DND-41 (cell line): ENCODE results near the gene PACS2.
A peak's percentile ranks its signal among the peaks of the same experiment; 100 is the strongest.

ENCODE experiments used
- ATAC-seq: fragments of 200-7000 bp; cut with Tn5 transposase; 3 replicates; pipeline ENCODE4 v1.9.1; 2021; ENCODE audit warnings: low read depth; ENCODE audit not compliant: insufficient read depth
- DNase-seq: peaks from one replicate; pipeline ENCODE4 v3.0.0-alpha.2; 2020
- H2AFZ ChIP-seq: 2 replicates; pipeline ENCODE4 v1.6.0; 2012; ENCODE audit warnings: low read depth, low read length
- H3K27ac ChIP-seq: 2 replicates; pipeline ENCODE4 v1.5.1; 2012; ENCODE audit warnings: low read length, inconsistent platforms
- H3K27me3 ChIP-seq: fragments of 200-600 bp; sonication (generic); 2 replicates; pipeline ENCODE4 v1.6.0; 2012; ENCODE audit warnings: low read length, mild to moderate bottlenecking, inconsistent platforms; ENCODE audit not compliant: insufficient read depth, poor library complexity
- H3K36me3 ChIP-seq: 2 replicates; pipeline ENCODE4 v1.5.1; 2012; ENCODE audit warnings: low read length, inconsistent platforms; ENCODE audit not compliant: insufficient read depth
- H3K4me1 ChIP-seq: 2 replicates; pipeline ENCODE4 v1.5.1; 2012; ENCODE audit warnings: mild to moderate bottlenecking, low read length; ENCODE audit not compliant: insufficient read depth
- H3K4me2 ChIP-seq: 2 replicates; pipeline ENCODE4 v1.6.0; 2012; ENCODE audit warnings: mild to moderate bottlenecking, moderate library complexity, low read length, inconsistent platforms; ENCODE audit not compliant: insufficient read depth
- H3K4me3 ChIP-seq, 2 experiments: fragments of 200-600 bp in 1 of 2; shearing (Covaris generic) in 1 of 2; 2 replicates each; pipeline ENCODE4 v1.5.1; 2012 to 2016; ENCODE audit warnings: inconsistent platforms in 2 of 2, low read length in 2 of 2, mild to moderate bottlenecking in 2 of 2, low read depth in 1 of 2, moderate library complexity in 1 of 2
- H3K79me2 ChIP-seq: 2 replicates; pipeline ENCODE4 v1.6.0; 2012; ENCODE audit warnings: low read length, inconsistent platforms; ENCODE audit not compliant: insufficient read depth
- H3K9ac ChIP-seq: 2 replicates; pipeline ENCODE4 v1.6.0; 2012; ENCODE audit warnings: low read depth, mild to moderate bottlenecking, inconsistent platforms, low read length, moderate library complexity
- H3K9me3 ChIP-seq: 2 replicates; pipeline ENCODE4 v1.5.1; 2012; ENCODE audit warnings: low read length, moderate library complexity, mild to moderate bottlenecking, inconsistent platforms; ENCODE audit not compliant: insufficient read depth, severe bottlenecking
- H4K20me1 ChIP-seq: 2 replicates; pipeline ENCODE4 v1.6.0; 2012; ENCODE audit warnings: low read length; ENCODE audit not compliant: insufficient read depth
- CTCF ChIP-seq: IDR thresholded peaks from 2 replicates; pipeline ENCODE4 v1.5.1; 2012; ENCODE audit warnings: borderline replicate concordance, low read length, moderate library complexity, mild to moderate bottlenecking; ENCODE audit not compliant: poor library complexity, severe bottlenecking; ENCODE audit errors: extremely low read depth
- EZH2 ChIP-seq: IDR thresholded peaks from 3 replicates; pipeline ENCODE4 v1.6.1; 2012; ENCODE audit warnings: borderline replicate concordance, low read depth, mild to moderate bottlenecking, moderate library complexity, low read length, inconsistent platforms; ENCODE audit not compliant: severe bottlenecking

PACS2 gene

GRCh38 chr14:105377555-105378182, 63.1 kb downstream of the PACS2 start:
- H3K79me2 ChIP-seq: no peaks in the 10 kb centered on the region
- no peak overlapping the region for H3K9ac ChIP-seq
- ATAC-seq (no peak), DNase-seq (no peak)
- H2AFZ ChIP-seq: no peak overlapping the region
- H3K4me1 ChIP-seq: no peaks in the 10 kb centered on the region
- peaks cover 8% of the 10 kb centered on the region; the same call in 1 of the 2 replicates for H4K20me1 ChIP-seq
- TF ChIP-seq CTCF (no peak), EZH2 (no peak)
- H3K36me3 ChIP-seq: peaks cover 12% of the 10 kb centered on the region
- H3K9me3 ChIP-seq: no peaks in the 10 kb centered on the region
- H3K4me3 ChIP-seq: no peak overlapping the region
- no peak overlapping the region for H3K4me2 ChIP-seq
- H3K27ac ChIP-seq: no peak overlapping the region
- H3K27me3 ChIP-seq: no peaks in the 10 kb centered on the region

- H3K27ac ChIP-seq: no peak overlapping the region
- no peak overlapping the region for H3K4me2 ChIP-seq
- H3K79me2 ChIP-seq: no peaks in the 10 kb centered on the region
- TF ChIP-seq CTCF (no peak), EZH2 (no peak)
- no peaks in the 10 kb centered on the region for H3K27me3 ChIP-seq
- peaks cover 8% of the 10 kb centered on the region; the same call in 1 of the 2 replicates for H4K20me1 ChIP-seq
- DNase-seq (no peak), ATAC-seq (no peak)
- H3K9ac ChIP-seq: no peak overlapping the region
- H3K4me1 ChIP-seq: no peaks in the 10 kb centered on the region
- no peak overlapping the region for H3K4me3 ChIP-seq
- H3K36me3 ChIP-seq: peaks cover 17% of the 10 kb centered on the region
- H2AFZ ChIP-seq: no peak overlapping the region
- H3K9me3 ChIP-seq: no peaks in the 10 kb centered on the region
Observed at GRCh38 chr14:105378199-105378598, 63.7 kb downstream of the PACS2 start.

- Histone ChIP-seq H3K36me3 (peaks cover 26% of the 10 kb centered on the region), H3K9ac (0 out of 2 replicates have a peak overlapping the region, but pooled peaks have one; percentile 9), H3K4me3 (no peak overlapping the region), H4K20me1 (peaks cover 8% of the 10 kb centered on the region; the same call in 1 of the 2 replicates), H3K79me2 (no peaks in the 10 kb centered on the region), H3K4me2 (no peak overlapping the region), H2AFZ (no peak overlapping the region), H3K27ac (no peak overlapping the region), H3K27me3 (no peaks in the 10 kb centered on the region), H3K4me1 (no peaks in the 10 kb centered on the region), H3K9me3 (no peaks in the 10 kb centered on the region)
- TF ChIP-seq CTCF (no peak), EZH2 (no peak)
- DNase-seq (no peak), ATAC-seq (no peak)
Observed at GRCh38 chr14:105378873-105379685, 64.5 kb downstream of the PACS2 start.
